Prostate gland (tissue), 2 donors: ENCODE results near the gene GBGT1.

Experiments
- CTCF ChIP-seq, 4 experiments: fragments of 200-600 bp in 2 of 4; fragments of 450-650 bp in 2 of 4; sonication (generic) in 2 of 4; IDR thresholded peaks; 1 replicate in 3 of 4; 2 replicates in 1 of 4; pipeline ENCODE4 v1.5.1; 2016 to 2019; ENCODE audit warnings: antibody characterized with exemption in 4 of 4, mild to moderate bottlenecking in 2 of 4, moderate library complexity in 2 of 4
- POLR2AphosphoS5 ChIP-seq: sonication (generic); formaldehyde crosslinking; IDR thresholded peaks from one replicate; pipeline ENCODE4 v1.6.1; 2017; ENCODE audit warnings: antibody characterized with exemption

DNA sequence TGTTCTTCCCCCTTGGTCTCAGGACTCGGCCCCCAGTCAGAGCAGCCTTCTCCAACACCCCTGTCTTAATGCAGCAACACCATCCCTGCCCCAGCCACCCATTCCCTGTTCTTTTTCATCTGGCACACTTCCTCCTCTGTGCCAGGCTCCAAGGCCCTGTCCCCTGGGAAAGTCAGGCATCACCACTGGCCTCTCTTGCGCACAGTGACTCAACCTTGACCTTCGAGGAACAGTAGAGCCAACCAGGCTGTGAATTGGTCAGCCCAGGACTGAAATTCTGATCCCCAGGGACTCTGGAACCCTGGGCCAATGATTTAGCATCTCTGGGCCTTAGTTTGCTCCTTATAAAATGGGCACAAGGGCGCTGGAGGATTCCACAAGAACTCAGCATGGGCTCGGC, 32.2 kb downstream of the GBGT1 start:
- TF ChIP-seq CTCF (IDR thresholded peaks at IDR 0.05) (no peak), POLR2AphosphoS5 (no peak)
